AML-193 (cell line): Measurements from ENCODE around the gene OR51I1.

Experiments used
- DNase-seq, 2 experiments: peaks; one replicate each; lab custom pipeline; 2025; lab: John Stamatoyannopoulos, UW

OR51I1 gene, protein sequence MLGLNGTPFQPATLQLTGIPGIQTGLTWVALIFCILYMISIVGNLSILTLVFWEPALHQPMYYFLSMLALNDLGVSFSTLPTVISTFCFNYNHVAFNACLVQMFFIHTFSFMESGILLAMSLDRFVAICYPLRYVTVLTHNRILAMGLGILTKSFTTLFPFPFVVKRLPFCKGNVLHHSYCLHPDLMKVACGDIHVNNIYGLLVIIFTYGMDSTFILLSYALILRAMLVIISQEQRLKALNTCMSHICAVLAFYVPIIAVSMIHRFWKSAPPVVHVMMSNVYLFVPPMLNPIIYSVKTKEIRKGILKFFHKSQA

DNA sequence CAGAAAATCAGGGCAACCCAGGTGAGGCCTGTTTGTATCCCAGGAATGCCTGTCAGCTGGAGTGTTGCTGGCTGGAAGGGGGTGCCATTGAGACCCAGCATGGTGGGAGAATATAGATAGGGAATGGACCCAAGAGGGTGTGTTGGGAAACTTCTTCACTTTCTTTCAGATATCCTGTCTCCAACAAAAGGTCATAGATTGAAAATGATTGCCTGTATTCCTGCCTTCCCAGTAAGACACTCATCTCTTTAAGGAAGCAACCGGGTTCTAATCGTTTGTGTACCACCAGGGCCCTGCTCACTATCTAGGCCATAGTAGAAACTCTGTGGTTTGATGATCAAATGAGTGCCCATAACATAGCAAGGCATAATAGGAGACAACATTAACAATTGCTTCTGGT, at the start of gene OR51I1:
Gene OR51I1, minus strand, starts transcription at position 101 of the 400 bp plus-strand sequence. Its CDS starts 0 bp downstream, at position 101.
- DNase-seq, result no peak

DNA sequence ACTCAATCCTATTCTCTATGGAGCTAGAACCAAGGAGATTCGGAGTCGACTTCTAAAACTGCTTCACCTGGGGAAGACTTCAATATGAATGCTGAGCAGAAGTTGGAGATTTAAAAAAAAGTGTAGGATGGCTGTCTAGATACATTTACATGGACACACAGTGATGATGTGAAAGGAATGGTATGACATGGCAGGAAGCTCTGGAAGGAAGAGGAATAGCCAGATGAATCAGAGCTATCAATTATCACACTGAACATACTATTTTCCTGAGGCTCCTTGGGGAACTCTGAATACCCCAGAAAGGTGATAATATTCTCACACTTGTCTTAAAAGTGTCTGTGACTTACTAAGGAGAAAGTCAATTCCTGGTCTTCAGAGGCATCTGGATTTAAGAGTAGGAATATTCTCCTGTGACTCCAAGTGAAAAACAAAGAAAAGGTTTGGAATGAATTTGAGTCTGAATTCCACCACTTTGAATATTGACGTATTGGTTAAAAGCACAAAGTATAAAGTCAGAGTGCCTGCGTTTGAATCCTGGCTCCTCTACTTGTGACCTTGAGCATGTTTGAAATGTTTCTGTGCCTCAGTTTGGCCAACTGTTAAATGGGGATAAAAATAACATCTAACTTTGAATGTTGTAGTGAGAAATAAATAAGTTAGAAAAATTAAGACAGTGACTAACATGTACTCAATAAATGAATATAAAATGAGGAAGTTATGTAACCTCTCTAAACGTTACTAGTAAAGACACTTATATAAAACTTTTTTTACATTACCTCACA, 48.5 kb upstream of the OR51I1 start:
- no peak for DNase-seq

DNA sequence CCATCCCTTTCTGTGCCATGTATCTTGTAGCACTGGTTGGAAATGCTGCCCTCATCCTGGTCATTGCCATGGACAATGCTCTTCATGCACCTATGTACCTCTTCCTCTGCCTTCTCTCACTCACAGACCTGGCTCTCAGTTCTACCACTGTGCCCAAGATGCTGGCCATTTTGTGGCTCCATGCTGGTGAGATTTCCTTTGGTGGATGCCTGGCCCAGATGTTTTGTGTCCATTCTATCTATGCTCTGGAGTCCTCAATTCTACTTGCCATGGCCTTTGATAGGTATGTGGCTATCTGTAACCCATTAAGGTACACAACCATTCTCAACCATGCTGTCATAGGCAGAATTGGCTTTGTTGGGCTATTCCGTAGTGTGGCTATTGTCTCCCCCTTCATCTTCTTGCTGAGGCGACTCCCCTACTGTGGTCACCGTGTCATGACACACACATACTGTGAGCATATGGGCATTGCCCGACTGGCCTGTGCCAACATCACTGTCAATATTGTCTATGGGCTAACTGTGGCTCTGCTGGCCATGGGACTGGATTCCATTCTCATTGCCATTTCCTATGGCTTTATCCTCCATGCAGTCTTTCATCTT, 47.6 kb upstream of the OR51I1 start:
- no peak for DNase-seq

DNA sequence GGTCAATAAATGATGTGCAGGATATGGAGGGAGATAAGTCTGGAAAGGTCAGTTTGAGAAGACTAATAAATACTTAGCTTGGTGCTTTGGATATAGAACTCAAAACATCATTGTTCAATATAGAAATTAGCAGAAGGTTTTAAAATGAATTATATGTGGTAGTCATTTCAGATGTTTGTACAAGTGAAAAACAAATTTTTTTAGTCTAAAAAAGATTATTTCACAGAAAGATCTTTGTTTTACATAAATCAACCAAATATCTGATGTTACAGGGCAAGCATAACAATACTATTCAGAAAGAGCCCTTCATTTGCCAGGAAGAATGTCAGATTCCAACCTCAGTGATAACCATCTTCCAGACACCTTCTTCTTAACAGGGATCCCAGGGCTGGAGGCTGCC, 47.1 kb upstream of the OR51I1 start, which contains the start of gene OR52D1:
Gene OR52D1, plus strand, starts transcription at position 301 of the 400 bp plus-strand sequence. Its CDS starts 22 bp downstream, at position 323.
- no peak for DNase-seq

GRCh38 chr11:5486421-5486820, 45.1 kb upstream of the OR51I1 start:
- DNase-seq, result no peak

DNA sequence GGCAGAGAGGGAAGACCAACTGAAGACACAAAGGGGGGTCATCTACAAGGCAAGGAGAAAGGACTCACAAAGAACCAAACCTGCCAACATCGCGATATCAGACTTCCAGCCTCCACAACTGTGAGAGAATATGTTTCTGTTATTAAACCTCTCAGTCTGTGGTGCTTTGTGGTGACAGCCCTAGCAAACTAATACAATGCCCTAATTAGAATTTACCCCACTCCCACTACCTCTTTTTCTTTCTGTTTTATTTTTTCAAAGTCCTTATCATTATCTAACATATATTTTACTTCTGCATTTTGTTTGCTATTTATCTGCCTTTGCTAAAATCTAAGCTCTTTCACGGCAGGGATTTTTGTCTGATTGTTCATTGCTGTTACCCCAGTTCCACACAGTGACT, 44.7 kb upstream of the OR51I1 start:
- no peak for DNase-seq

DNA sequence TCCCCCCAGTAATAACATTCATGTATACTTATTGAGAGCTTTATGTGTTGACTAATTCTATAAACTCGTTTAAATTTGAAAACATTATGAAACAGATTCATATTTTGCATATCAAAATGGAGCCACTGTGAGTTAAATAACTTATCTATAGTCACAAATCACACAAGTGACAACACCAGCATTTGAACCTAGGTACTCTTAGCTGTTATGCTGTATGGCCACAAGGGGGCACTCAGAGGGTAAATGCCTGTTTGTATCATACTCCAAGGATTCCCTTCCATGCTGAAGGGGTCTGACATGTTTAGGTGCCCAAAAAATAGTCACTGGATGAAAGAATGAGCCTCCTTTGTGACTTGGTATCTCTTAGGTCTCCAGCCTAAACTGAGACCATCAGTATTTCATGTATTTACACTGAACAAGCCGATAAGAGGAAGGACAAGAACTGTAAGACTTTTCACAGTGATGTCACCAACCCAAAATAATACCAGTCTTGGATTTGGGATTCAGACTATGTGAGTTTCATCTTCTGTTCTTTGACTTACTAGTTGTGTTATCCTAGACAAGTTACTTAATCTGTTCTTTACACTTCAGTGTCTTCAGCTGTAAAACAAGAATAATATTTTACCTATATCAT, 35.0 kb upstream of the OR51I1 start:
- peak; percentile 32 to 48 for DNase-seq

- DNase-seq, result no peak
Observed at GRCh38 chr11:5473921-5474320, 32.6 kb upstream of the OR51I1 start.

- no peak for DNase-seq
Observed at GRCh38 chr11:5467527-5467926, 26.2 kb upstream of the OR51I1 start.

DNA sequence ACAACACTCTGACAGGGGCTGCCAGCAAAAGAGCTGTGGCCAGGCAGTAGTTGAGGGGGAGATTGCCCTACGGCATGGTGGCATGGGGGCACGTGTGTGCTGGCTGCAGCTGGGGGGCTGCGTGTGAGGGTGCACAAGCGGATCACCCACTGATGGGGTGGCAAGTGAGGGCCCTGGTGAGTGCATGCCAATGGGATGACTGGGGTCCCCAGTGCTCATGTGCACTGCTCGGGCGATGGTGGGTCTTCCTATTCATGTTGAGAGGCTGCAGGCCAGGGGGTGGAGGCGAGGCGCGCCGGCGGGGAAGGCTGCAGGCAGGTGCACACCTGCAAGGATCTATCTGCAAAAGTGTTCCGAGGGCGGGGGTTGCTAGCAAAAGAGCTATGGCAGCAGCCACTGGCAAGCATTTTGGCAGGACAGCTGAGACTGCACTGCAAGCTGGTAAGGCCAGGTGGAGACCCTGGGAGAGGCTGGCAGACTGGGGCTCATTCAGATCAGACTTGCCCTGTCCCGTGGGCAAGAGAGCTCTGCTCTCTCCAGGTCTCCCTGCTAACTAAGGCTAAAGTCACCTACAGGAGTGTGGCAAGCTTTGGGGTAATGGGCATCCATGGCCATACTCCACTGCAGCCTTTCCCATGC, 19.8 kb upstream of the OR51I1 start:
- no peak for DNase-seq

DNA sequence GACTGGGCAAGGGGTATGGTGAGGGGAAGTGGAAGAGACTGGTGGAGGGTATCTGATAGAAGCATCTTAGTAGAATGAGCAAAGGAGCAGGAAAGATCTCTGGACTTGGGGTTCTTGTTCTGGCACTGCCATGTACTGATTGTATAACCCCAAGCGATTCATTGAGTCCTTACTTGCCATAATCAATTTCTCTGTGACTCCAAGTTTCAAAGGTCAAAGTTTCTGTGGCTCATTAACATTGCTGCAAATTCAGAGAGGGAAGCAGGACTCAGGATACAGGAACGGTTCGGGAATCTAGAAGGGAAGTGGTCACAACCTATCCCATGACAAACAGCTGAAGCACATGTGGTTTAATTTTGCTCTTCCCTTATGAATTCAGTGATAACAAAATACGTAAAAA, 8.1 kb upstream of the OR51I1 start:
- DNase-seq, result no peak

- no peak for DNase-seq
Observed at GRCh38 chr11:5449023-5449422, 7.7 kb upstream of the OR51I1 start, which contains the start of gene OR51I2. TSS of gene OR51I2 (plus strand) at chr11:5449323. CDS start at chr11:5453489, 4,166 bp downstream.

GRCh38 chr11:5443835-5444393, 2.6 kb upstream of the OR51I1 start:
- DNase-seq, result no peak

DNA sequence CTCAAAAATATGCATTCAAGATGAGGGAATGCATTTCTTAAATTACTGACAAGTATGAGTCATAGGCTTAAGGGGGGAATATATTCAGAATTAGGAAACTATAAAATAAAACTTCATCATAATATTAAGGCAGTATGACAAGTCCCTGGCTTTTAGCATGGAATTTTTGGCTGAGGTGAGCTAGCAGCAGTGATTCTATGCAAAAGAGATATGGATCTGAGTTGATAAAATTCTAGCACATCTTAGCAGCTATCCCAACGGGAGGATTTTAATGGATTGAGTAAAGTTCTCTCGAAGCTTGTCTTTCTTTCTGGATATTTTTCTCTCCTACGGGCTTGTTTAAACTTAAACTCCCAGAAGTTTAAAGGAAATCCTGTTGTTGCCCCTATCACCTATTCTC, 18.2 kb downstream of the OR51I1 start:
- no peak for DNase-seq

DNA sequence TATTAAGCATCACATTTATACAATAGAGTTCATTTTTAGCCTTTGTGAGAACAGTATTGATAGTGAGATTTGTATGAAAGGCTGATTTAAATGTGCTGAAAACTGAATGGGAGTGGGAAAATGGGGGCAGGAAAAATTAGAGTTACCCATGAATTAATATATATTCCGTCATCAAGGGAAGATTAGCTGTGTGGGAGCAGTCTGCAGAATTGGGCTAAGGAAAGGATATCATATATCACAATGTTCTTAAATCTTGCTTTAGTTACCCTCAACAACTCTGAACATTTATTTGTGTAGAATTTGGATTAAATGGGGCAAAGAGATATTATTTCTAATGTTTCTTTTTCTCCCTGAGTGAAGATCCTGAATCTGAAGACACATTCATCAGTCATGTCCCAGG, 19.5 kb downstream of the OR51I1 start, which contains the start of gene OR51Q1:
Gene OR51Q1, plus strand, starts transcription at position 301 of the 400 bp plus-strand sequence. Its CDS starts 90 bp downstream, at position 391.
- no peak for DNase-seq

GRCh38 chr11:5420993-5421392, 20.3 kb downstream of the OR51I1 start:
- no peak for DNase-seq

GRCh38 chr11:5405173-5405572, 36.1 kb downstream of the OR51I1 start:
- DNase-seq, result no peak

DNA sequence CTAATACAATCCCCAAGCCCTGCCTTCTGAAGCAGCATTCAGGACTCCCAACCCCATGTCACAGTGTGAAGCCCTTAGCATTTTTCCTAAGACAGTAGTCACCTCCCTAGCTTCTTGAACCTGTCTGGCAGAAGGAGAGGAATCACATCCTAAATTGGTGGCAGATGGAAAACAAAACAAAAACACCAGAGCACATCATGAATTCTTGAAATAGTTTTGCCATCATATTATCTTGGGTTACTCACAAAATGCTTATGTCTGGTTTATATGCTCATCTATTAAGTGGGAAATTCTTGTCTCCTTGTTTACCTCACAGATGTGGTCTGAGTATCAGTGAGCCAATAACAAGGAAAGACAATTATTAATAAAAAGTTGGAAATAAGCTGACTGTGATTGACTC, 42.4 kb downstream of the OR51I1 start:
- no peak for DNase-seq

- no peak for DNase-seq
Observed at GRCh38 chr11:5394091-5394490, 47.2 kb downstream of the OR51I1 start.
